Upper lobe of left lung (tissue), 6 donors: Measurements from ENCODE around the gene TMF1. TPM values are rescaled to one million over a fixed set of nuclear protein-coding genes. Genes with fewer than 3 reads are reported as not detected.

ENCODE experiments used
- ATAC-seq, 2 donors: fragments of 200-7000 bp; cut with Tn5 transposase; one replicate each; pipeline ENCODE4 v1.9.1; 2022; ENCODE audit warnings: mild to moderate bottlenecking in 2 of 2, moderate library complexity in 2 of 2; ENCODE audit not compliant: low FRiP score in 2 of 2
- DNase-seq, 2 donors: peaks; one replicate each; pipeline ENCODE4 v3.0.0-alpha.2; 2019 to 2020
- H3K27ac ChIP-seq, 4 donors: fragments of 200-600 bp; sonication (generic); one replicate each; pipeline ENCODE4 v1.5.1; 2016 to 2019
- H3K27me3 ChIP-seq, 4 donors: fragments of 200-600 bp; sonication (generic); one replicate each; pipeline ENCODE4 v1.5.1; 2017 to 2019
- H3K36me3 ChIP-seq, 4 donors: fragments of 200-600 bp; sonication (generic); one replicate each; pipeline ENCODE4 v1.5.1; 2016 to 2019
- H3K4me1 ChIP-seq, 4 donors: fragments of 200-600 bp; sonication (generic); one replicate each; pipeline ENCODE4 v1.5.1; 2018 to 2019
- H3K4me3 ChIP-seq, 4 donors: fragments of 200-600 bp; sonication (generic); one replicate each; pipeline ENCODE4 v1.5.1; 2017 to 2019; ENCODE audit warnings: mild to moderate bottlenecking in 2 of 4, moderate library complexity in 1 of 4
- H3K9me3 ChIP-seq, 4 donors: fragments of 200-600 bp; sonication (generic); one replicate each; pipeline ENCODE4 v1.5.1; 2018 to 2019
- CTCF ChIP-seq, 6 experiments: fragments of 450-650 bp in 4 of 6; fragments of 200-600 bp in 2 of 6; sonication (generic) in 2 of 6; IDR thresholded peaks; one replicate each; pipeline ENCODE4 v1.5.1; 2016 to 2019; ENCODE audit warnings: antibody characterized with exemption in 6 of 6
- EP300 ChIP-seq, 4 donors: sonication (generic); formaldehyde crosslinking; IDR thresholded peaks; one replicate each; pipeline ENCODE4 v1.5.1; 2017; ENCODE audit warnings: antibody characterized with exemption in 4 of 4, control low read depth in 2 of 4
- POLR2A ChIP-seq, 4 donors: fragments of 450-650 bp; IDR thresholded peaks; one replicate each; pipeline ENCODE4 v1.5.1; 2016 to 2017; ENCODE audit warnings: antibody characterized with exemption in 4 of 4, mild to moderate bottlenecking in 2 of 4
- POLR2AphosphoS5 ChIP-seq, 2 donors: sonication (generic); formaldehyde crosslinking; IDR thresholded peaks; one replicate each; pipeline ENCODE4 v1.5.1; 2017; ENCODE audit warnings: antibody characterized with exemption in 2 of 2
- WGBS, 2 donors: methylation state at CpG; one replicate each; pipeline ENCODE4 v1.1.5; 2017 to 2018; 5-methylcytosine and 5-hydroxymethylcytosine counted together
- total RNA-seq, 6 donors: library from RNA; depleted of rRNA in 4 of 6; stranded (reverse); fragments of >200 nt in 4 of 6; gene quantifications; one replicate each; pipeline versions ENCODE4 v1.1.0 to v1.2.1, GENCODE V29; 2016 to 2021
- donor health status: DM: no; HTN: no; CAD: no; lungs with moderate emphysema.
- donor health status: DM: no; HTN: yes; CAD: no; lungs with severe emphysema.

TMF1 gene
- total RNA-seq, 6 donors from 2014 or later: 30.2 to 212 (median 53.0) TPM

GRCh38 chr3:69081583-69082262 lies 29.6 kb upstream of the TMF1 start:
- peak overlapping the region; percentile 61 to 96 (median 93) for H3K27ac ChIP-seq
- peaks cover 43 to 66% (median 56%) of the 10 kb centered on the region in 4 donors for H3K4me1 ChIP-seq
- no peaks in the 10 kb centered on the region for H3K9me3 ChIP-seq
- no peaks in the 10 kb centered on the region for H3K36me3 ChIP-seq
- DNase-seq (no peak), ATAC-seq (no peak)
- H3K27me3 ChIP-seq: no peaks in the 10 kb centered on the region
- 70 to 84% methylated on average over 5 of the region's 5 CpGs for WGBS, 2 donors
- TF ChIP-seq POLR2AphosphoS5 (IDR thresholded peaks at IDR 0.05) (no peak), EP300 (IDR thresholded peaks at IDR 0.05) (no peak), POLR2A (IDR thresholded peaks at IDR 0.05) (no peak), CTCF (IDR thresholded peaks at IDR 0.05) (no peak)
- no peak overlapping the region for H3K4me3 ChIP-seq

- peaks cover 42 to 57% (median 51%) of the 10 kb centered on the region in 4 donors for H3K4me1 ChIP-seq
- peak within 1 kb of the TSS; percentile 75 to 95 (median 92) for H3K4me3 ChIP-seq
- ATAC-seq (peak; percentile 90 to 92), DNase-seq (peak; percentile 95 to 97)
- peaks cover 0 to 10% (median 0%) of the 10 kb centered on the region in 4 donors for H3K36me3 ChIP-seq
- WGBS, 2 donors: 4 to 13% methylated on average over 9 to 36 of the region's 37 CpGs
- H3K27me3 ChIP-seq: no peaks in the 10 kb centered on the region
- peak in 1 of 4 donors; percentile 66 for TF ChIP-seq POLR2A (IDR thresholded peaks at IDR 0.05)
- peak; percentile 82 to 89 for TF ChIP-seq POLR2AphosphoS5 (IDR thresholded peaks at IDR 0.05)
- TF ChIP-seq CTCF (IDR thresholded peaks at IDR 0.05): no peak
- no peaks in the 10 kb centered on the region for H3K9me3 ChIP-seq
- H3K27ac ChIP-seq: peak within 1 kb of the TSS; percentile 82 to 96 (median 91)
These were observed 28.2 kb upstream of the TMF1 start, which contains the start of gene UBA3 for GRCh38 chr3:69080233-69080920. TSS of gene UBA3 (minus strand) at chr3:69080365. CDS start at chr3:69080353, 12 bp downstream.

- TF ChIP-seq POLR2AphosphoS5 (IDR thresholded peaks at IDR 0.05) (no peak), EP300 (IDR thresholded peaks at IDR 0.05) (no peak), CTCF (IDR thresholded peaks at IDR 0.05) (no peak), POLR2A (IDR thresholded peaks at IDR 0.05) (no peak)
- DNase-seq: peak in 1 of 2 donors; percentile 87
- peak overlapping the region; percentile 75 to 95 (median 92) for H3K4me3 ChIP-seq
- ATAC-seq: peak in 1 of 2 donors; percentile 65
- peak overlapping the region; percentile 82 to 96 (median 91) for H3K27ac ChIP-seq
- no peaks in the 10 kb centered on the region for H3K27me3 ChIP-seq
- H3K36me3 ChIP-seq: peaks cover 0 to 19% (median 0%) of the 10 kb centered on the region in 4 donors
- WGBS, 2 donors: 2 to 4% methylated on average over 8 to 22 of the region's 29 CpGs
- peaks cover 40 to 57% (median 51%) of the 10 kb centered on the region in 4 donors for H3K4me1 ChIP-seq
- no peaks in the 10 kb centered on the region for H3K9me3 ChIP-seq
These were observed 27.4 kb upstream of the TMF1 start for GRCh38 chr3:69079269-69080159.

GRCh38 chr3:69072928-69073327 lies 20.8 kb upstream of the TMF1 start:
- no peak overlapping the region for H3K27ac ChIP-seq
- ATAC-seq (no peak), DNase-seq (no peak)
- H3K27me3 ChIP-seq: no peaks in the 10 kb centered on the region
- 96 to 97% methylated on average over 3 of the region's 3 CpGs for WGBS, 2 donors
- no peak overlapping the region for H3K4me3 ChIP-seq
- H3K36me3 ChIP-seq: peaks cover 0 to 55% (median 2%) of the 10 kb centered on the region in 4 donors
- no peak for TF ChIP-seq EP300 (IDR thresholded peaks at IDR 0.05)
- TF ChIP-seq CTCF (IDR thresholded peaks at IDR 0.05): no peak
- no peak for TF ChIP-seq POLR2AphosphoS5 (IDR thresholded peaks at IDR 0.05)
- no peak for TF ChIP-seq POLR2A (IDR thresholded peaks at IDR 0.05)
- no peaks in the 10 kb centered on the region for H3K9me3 ChIP-seq
- H3K4me1 ChIP-seq: peaks cover 0 to 5% (median 4%) of the 10 kb centered on the region in 4 donors
